GM23338 (cell line): ENCODE data around the gene IL20. TPM values are rescaled to one million over a fixed set of nuclear protein-coding genes. Genes with fewer than 3 reads are reported as not detected.

Source experiments
- ATAC-seq: fragments of 200-7000 bp; cut with Tn5 transposase; 3 replicates; pipeline ENCODE4 v1.9.1; 2020
- DNase-seq: peaks from one replicate; pipeline ENCODE4 v3.0.0-alpha.2; 2015; ENCODE audit warnings: low spot score
- H2AFZ ChIP-seq: fragments of 200-600 bp; sonication (generic); 2 replicates; pipeline ENCODE4 v1.8.0; 2016; ENCODE audit warnings: antibody characterized with exemption, mild to moderate bottlenecking, moderate library complexity
- H3F3A ChIP-seq: fragments of 200-600 bp; sonication (generic); replicated peaks from 2 replicates; pipeline ENCODE4 v1.8.0; 2017; ENCODE audit warnings: antibody characterized with exemption, mixed run types, low read depth
- H3K27ac ChIP-seq: fragments of 200-600 bp; sonication (generic); 2 replicates; pipeline ENCODE4 v1.6.1; 2016; ENCODE audit warnings: low read depth
- H3K27me3 ChIP-seq: fragments of 200-600 bp; sonication (generic); 2 replicates; pipeline ENCODE4 v1.8.0; 2016; ENCODE audit warnings: mild to moderate bottlenecking, mixed run types, moderate library complexity; ENCODE audit not compliant: insufficient read depth
- H3K36me3 ChIP-seq: fragments of 200-600 bp; sonication (generic); 2 replicates; pipeline ENCODE4 v1.8.0; 2016; ENCODE audit warnings: mild to moderate bottlenecking; ENCODE audit not compliant: insufficient read depth
- H3K4me1 ChIP-seq: fragments of 200-600 bp; sonication (generic); 2 replicates; pipeline ENCODE4 v1.8.0; 2016; ENCODE audit warnings: mild to moderate bottlenecking, moderate library complexity; ENCODE audit not compliant: insufficient read depth
- H3K4me2 ChIP-seq: fragments of 200-600 bp; sonication (generic); 2 replicates; pipeline ENCODE4 v1.7.1; 2017; ENCODE audit warnings: mixed run types
- H3K4me3 ChIP-seq: fragments of 200-600 bp; sonication (generic); 2 replicates; pipeline ENCODE4 v1.6.1; 2016; ENCODE audit warnings: mixed run types
- H3K79me2 ChIP-seq: fragments of 200-600 bp; sonication (generic); replicated peaks from 2 replicates; pipeline ENCODE4 v1.8.0; 2017; ENCODE audit warnings: mild to moderate bottlenecking; ENCODE audit not compliant: insufficient read depth
- H3K9me2 ChIP-seq: fragments of 200-600 bp; sonication (generic); 2 replicates; pipeline ENCODE4 v1.8.0; 2017; ENCODE audit not compliant: insufficient read depth
- H4K20me1 ChIP-seq: fragments of 200-600 bp; sonication (generic); replicated peaks from 2 replicates; pipeline ENCODE4 v1.8.0; 2017; ENCODE audit warnings: mild to moderate bottlenecking; ENCODE audit not compliant: insufficient read depth
- H3K27ac Mint-ChIP-seq: 2 replicates; pipeline ENCODE4 v1.8.0; 2020; ENCODE audit warnings: inconsistent platforms, mild to moderate bottlenecking, moderate library complexity, mixed read lengths
- H3K27me3 Mint-ChIP-seq: 3 replicates; pipeline ENCODE4 v1.8.0; 2022; ENCODE audit warnings: low read depth, mild to moderate bottlenecking, moderate library complexity, mixed read lengths, inconsistent platforms; ENCODE audit not compliant: insufficient read depth, poor library complexity
- H3K36me3 Mint-ChIP-seq: 3 replicates; pipeline ENCODE4 v1.8.0; 2021; ENCODE audit warnings: low read depth, mild to moderate bottlenecking, inconsistent platforms, moderate library complexity, mixed read lengths
- H3K4me1 Mint-ChIP-seq: 3 replicates; pipeline ENCODE4 v1.8.0; 2020; ENCODE audit warnings: mild to moderate bottlenecking, inconsistent platforms, mixed read lengths
- H3K4me3 Mint-ChIP-seq: 3 replicates; pipeline ENCODE4 v1.8.0; 2021; ENCODE audit warnings: moderate library complexity, mild to moderate bottlenecking, inconsistent platforms, mixed read lengths
- H3K9me3 Mint-ChIP-seq: 3 replicates; pipeline ENCODE4 v1.8.0; 2020; ENCODE audit warnings: moderate library complexity, mild to moderate bottlenecking, inconsistent platforms, mixed read lengths
- CREB1 ChIP-seq: fragments of 250-450 bp; sonication (Bioruptor Pico); IDR thresholded peaks from 2 replicates; pipeline ENCODE4 v1.5.0; 2020; ENCODE audit warnings: low read depth, mild to moderate bottlenecking, moderate library complexity
- CTCF ChIP-seq, 2 experiments: fragments of 200-600 bp in 1 of 2; sonication (generic) in 1 of 2; conservative IDR thresholded peaks; 2 replicates each; pipeline versions ENCODE4 v1.5.1 to v1.6.1; 2016 to 2017; ENCODE audit warnings: antibody characterized with exemption in 2 of 2, low read depth in 2 of 2, mild to moderate bottlenecking in 2 of 2, moderate library complexity in 1 of 2
- EZH2 ChIP-seq: fragments of 200-600 bp; sonication (generic); IDR thresholded peaks from one replicate; pipeline ENCODE4 v1.8.0; 2017; ENCODE audit warnings: antibody characterized with exemption, mild to moderate bottlenecking, low read depth; ENCODE audit not compliant: unreplicated experiment
- EZH2phosphoT487 ChIP-seq: fragments of 200-600 bp; sonication (generic); IDR thresholded peaks from one replicate; pipeline ENCODE4 v1.8.1; 2018; ENCODE audit warnings: antibody characterized with exemption; ENCODE audit not compliant: unreplicated experiment
- JUNB ChIP-seq: IDR thresholded peaks from one replicate; pipeline ENCODE4 v1.6.1; 2016; ENCODE audit warnings: antibody characterized with exemption; ENCODE audit not compliant: unreplicated experiment
- NANOG ChIP-seq: IDR thresholded peaks from 2 replicates; pipeline ENCODE4 v1.6.1; 2016; ENCODE audit warnings: antibody characterized with exemption, borderline replicate concordance
- POLR2AphosphoS5 ChIP-seq: IDR thresholded peaks from 2 replicates; pipeline ENCODE4 v1.6.1; 2016; ENCODE audit warnings: antibody characterized with exemption, low read depth
- REST ChIP-seq: IDR thresholded peaks from one replicate; pipeline ENCODE4 v1.6.1; 2018; ENCODE audit warnings: antibody characterized with exemption; ENCODE audit not compliant: unreplicated experiment
- STAT1 ChIP-seq: IDR thresholded peaks from one replicate; pipeline ENCODE4 v1.6.1; 2016; ENCODE audit warnings: antibody characterized with exemption; ENCODE audit not compliant: unreplicated experiment
- ZNF114 ChIP-seq: fragments of 250-450 bp; sonication (Bioruptor Pico); IDR thresholded peaks from 2 replicates; pipeline ENCODE4 v1.5.0; 2020; ENCODE audit warnings: mild to moderate bottlenecking, moderate library complexity
- ZNF331 ChIP-seq: fragments of 250-450 bp; sonication (Bioruptor Pico); IDR thresholded peaks from 2 replicates; pipeline ENCODE4 v1.5.0; 2020; ENCODE audit warnings: low read depth, mild to moderate bottlenecking, moderate library complexity
- polyA plus RNA-seq: library from polyadenylated mRNA; unstranded; fragments of >200 nt; fragmentation: Nextera tagmentation; extraction: Ambion mirVana; gene quantifications from 2 replicates; pipeline ENCODE4 v1.2.1, GENCODE V29; 2016
- total RNA-seq: library from RNA; depleted of rRNA; stranded (reverse); fragments of >200 nt; shearing (Covaris generic); gene quantifications from 2 replicates; pipeline ENCODE4 v1.2.3, GENCODE V29; 2014
- TF ChIP-seq, protein P1 (sequence below): IDR thresholded peaks from 2 replicates; pipeline ENCODE4 v1.6.1; 2016; ENCODE audit warnings: antibody characterized with exemption
- TF ChIP-seq, protein P2 (sequence below): fragments of 250-450 bp; sonication (Bioruptor Pico); IDR thresholded peaks from 2 replicates; pipeline ENCODE4 v1.5.0; 2020; ENCODE audit warnings: mild to moderate bottlenecking, moderate library complexity

Gene IL20
- total and polyA plus RNA-seq, 2 experiments from 2014 or later: not detected

- Mint-ChIP-seq H3K4me1 (no peaks in the 10 kb centered on the region), H3K9me3 (no peaks in the 10 kb centered on the region), H3K36me3 (no peaks in the 10 kb centered on the region)
Measured at GRCh38 chr1:206918076-206918475, 52.7 kb downstream of the IL20 start.

More at GRCh38 chr1:206918076-206918475, 52.7 kb downstream of the IL20 start:
- Histone ChIP-seq H3K36me3 (no peaks in the 10 kb centered on the region), H3K27ac (no peak overlapping the region), H3K4me2 (no peak overlapping the region), H3F3A (no peaks in the 10 kb centered on the region), H3K79me2 (no peaks in the 10 kb centered on the region), H4K20me1 (no peaks in the 10 kb centered on the region), H3K4me1 (no peaks in the 10 kb centered on the region), H3K27me3 (no peaks in the 10 kb centered on the region), H3K4me3 (no peak overlapping the region), H2AFZ (no peak overlapping the region), H3K9me2 (no peaks in the 10 kb centered on the region)
- ATAC-seq: no peak
- TF ChIP-seq ZNF331 (CRISPR knock-in tag) (no peak), CREB1 (CRISPR knock-in tag) (no peak), JUNB (no peak), EZH2 (no peak), POLR2AphosphoS5 (no peak), REST (no peak), CTCF (conservative IDR thresholded peaks at IDR 0.05; ENCODE audit: low read depth in 2 of 2) (no peak), NANOG (no peak), STAT1 (no peak), ZNF114 (CRISPR knock-in tag) (no peak), EZH2phosphoT487 (no peak)
- TF ChIP-seq, protein P1, sequence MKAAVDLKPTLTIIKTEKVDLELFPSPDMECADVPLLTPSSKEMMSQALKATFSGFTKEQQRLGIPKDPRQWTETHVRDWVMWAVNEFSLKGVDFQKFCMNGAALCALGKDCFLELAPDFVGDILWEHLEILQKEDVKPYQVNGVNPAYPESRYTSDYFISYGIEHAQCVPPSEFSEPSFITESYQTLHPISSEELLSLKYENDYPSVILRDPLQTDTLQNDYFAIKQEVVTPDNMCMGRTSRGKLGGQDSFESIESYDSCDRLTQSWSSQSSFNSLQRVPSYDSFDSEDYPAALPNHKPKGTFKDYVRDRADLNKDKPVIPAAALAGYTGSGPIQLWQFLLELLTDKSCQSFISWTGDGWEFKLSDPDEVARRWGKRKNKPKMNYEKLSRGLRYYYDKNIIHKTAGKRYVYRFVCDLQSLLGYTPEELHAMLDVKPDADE: no peak
- TF ChIP-seq, protein P2, sequence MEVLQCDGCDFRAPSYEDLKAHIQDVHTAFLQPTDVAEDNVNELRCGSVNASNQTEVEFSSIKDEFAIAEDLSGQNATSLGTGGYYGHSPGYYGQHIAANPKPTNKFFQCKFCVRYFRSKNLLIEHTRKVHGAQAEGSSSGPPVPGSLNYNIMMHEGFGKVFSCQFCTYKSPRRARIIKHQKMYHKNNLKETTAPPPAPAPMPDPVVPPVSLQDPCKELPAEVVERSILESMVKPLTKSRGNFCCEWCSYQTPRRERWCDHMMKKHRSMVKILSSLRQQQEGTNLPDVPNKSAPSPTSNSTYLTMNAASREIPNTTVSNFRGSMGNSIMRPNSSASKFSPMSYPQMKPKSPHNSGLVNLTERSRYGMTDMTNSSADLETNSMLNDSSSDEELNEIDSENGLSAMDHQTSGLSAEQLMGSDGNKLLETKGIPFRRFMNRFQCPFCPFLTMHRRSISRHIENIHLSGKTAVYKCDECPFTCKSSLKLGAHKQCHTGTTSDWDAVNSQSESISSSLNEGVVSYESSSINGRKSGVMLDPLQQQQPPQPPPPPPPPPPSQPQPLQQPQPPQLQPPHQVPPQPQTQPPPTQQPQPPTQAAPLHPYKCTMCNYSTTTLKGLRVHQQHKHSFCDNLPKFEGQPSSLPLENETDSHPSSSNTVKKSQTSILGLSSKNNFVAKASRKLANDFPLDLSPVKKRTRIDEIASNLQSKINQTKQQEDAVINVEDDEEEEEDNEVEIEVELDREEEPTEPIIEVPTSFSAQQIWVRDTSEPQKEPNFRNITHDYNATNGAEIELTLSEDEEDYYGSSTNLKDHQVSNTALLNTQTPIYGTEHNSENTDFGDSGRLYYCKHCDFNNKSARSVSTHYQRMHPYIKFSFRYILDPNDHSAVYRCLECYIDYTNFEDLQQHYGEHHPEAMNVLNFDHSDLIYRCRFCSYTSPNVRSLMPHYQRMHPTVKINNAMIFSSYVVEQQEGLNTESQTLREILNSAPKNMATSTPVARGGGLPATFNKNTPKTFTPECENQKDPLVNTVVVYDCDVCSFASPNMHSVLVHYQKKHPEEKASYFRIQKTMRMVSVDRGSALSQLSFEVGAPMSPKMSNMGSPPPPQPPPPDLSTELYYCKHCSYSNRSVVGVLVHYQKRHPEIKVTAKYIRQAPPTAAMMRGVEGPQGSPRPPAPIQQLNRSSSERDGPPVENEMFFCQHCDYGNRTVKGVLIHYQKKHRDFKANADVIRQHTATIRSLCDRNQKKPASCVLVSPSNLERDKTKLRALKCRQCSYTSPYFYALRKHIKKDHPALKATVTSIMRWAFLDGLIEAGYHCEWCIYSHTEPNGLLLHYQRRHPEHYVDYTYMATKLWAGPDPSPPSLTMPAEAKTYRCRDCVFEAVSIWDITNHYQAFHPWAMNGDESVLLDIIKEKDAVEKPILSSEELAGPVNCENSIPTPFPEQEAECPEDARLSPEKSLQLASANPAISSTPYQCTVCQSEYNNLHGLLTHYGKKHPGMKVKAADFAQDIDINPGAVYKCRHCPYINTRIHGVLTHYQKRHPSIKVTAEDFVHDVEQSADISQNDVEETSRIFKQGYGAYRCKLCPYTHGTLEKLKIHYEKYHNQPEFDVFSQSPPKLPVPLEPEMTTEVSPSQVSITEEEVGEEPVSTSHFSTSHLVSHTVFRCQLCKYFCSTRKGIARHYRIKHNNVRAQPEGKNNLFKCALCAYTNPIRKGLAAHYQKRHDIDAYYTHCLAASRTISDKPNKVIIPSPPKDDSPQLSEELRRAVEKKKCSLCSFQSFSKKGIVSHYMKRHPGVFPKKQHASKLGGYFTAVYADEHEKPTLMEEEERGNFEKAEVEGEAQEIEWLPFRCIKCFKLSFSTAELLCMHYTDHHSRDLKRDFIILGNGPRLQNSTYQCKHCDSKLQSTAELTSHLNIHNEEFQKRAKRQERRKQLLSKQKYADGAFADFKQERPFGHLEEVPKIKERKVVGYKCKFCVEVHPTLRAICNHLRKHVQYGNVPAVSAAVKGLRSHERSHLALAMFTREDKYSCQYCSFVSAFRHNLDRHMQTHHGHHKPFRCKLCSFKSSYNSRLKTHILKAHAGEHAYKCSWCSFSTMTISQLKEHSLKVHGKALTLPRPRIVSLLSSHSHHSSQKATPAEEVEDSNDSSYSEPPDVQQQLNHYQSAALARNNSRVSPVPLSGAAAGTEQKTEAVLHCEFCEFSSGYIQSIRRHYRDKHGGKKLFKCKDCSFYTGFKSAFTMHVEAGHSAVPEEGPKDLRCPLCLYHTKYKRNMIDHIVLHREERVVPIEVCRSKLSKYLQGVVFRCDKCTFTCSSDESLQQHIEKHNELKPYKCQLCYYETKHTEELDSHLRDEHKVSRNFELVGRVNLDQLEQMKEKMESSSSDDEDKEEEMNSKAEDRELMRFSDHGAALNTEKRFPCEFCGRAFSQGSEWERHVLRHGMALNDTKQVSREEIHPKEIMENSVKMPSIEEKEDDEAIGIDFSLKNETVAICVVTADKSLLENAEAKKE (CRISPR knock-in tag): no peak
- no peak for DNase-seq
- H3K4me3 Mint-ChIP-seq: no peak overlapping the region
- H3K27me3 Mint-ChIP-seq: peaks cover 7% of the 10 kb centered on the region
- H3K27ac Mint-ChIP-seq: no peak overlapping the region
